ENCODE data around the gene EN1. TPM values are rescaled to one million over a fixed set of nuclear protein-coding genes. Genes with fewer than 3 reads are reported as not detected.

The EN1 gene
- total RNA-seq, 1 experiment from 2014 or later = not detected

DNA sequence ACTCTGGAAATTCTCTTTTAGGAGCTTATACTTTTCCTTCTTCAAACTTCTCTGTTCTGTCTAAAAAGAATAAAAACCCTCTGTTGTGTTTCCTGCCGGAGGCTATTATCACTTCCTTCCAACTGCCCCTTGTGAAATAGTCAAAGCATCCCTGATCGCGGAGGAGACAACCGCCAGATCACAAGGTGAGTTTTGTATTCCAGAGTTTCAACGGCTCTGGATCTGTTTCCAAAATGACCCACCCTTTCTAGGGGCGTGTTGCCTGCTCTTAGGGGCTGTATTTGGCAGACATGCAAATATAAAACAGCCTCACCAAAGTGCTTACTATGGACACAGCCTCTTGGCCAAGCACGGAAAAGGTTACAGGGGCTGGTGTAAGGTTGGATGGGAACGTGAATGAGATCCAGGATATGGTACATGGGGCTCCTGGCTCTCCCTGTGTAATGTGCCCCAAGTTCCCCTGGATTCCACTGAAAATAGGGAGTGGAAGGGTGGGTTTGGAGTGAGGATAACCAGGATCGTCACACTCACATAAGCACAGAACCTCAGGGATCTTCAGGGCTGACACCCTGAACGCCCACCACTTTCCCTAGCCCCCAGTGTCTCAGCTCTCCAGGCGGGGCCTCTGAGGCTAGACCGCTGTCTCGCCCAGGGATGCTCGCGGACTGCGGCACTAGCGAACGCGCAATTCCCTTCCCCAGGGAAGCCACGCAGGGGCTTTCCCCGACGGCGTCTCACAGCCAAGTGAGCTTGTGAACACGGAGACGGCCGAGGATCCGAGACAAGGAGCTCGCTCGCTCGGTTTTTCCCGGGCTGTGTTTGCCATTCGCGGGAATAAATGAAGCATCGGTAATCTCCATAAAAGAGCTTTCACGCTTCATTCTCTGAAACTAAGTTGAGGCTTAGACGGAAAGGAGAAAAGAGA is 14.4 kb downstream of the EN1 start:
- no peaks in the 10 kb centered on the region for H3K36me3 Mint-ChIP-seq (ENCODE audit: insufficient read depth, unreplicated experiment)
- no peak overlapping the region for H3K4me3 Mint-ChIP-seq (ENCODE audit: unreplicated experiment)
- ChIA-PET CTCF (interaction anchor here (0.8 kb wide), 1 partner anchor 461 kb away, joined by 4 read pairs; no protein-coding TSS in a partner anchor), POLR2A (no interaction called here)
- intact Hi-C loops (cut with micrococcal nuclease) = no loop called here
- H3K27me3 Mint-ChIP-seq (ENCODE audit: insufficient read depth, unreplicated experiment) = no peaks in the 10 kb centered on the region
- peaks cover 6% of the 10 kb centered on the region for H3K4me1 Mint-ChIP-seq (ENCODE audit: insufficient read depth, unreplicated experiment)
- DNase-seq (ENCODE audit: unreplicated experiment) = no peak
- TF ChIP-seq CTCF (IDR thresholded peaks at IDR 0.05; ENCODE audit: unreplicated experiment) = no peak
- BruUV-seq (replicated peaks) = no TSS peak
- no peak overlapping the region for H3K27ac Mint-ChIP-seq (ENCODE audit: low read depth, unreplicated experiment)
- no peaks in the 10 kb centered on the region for H3K9me3 Mint-ChIP-seq (ENCODE audit: unreplicated experiment)

- Mint-ChIP-seq H3K27me3 (ENCODE audit: insufficient read depth, unreplicated experiment) (no peaks in the 10 kb centered on the region), H3K36me3 (ENCODE audit: insufficient read depth, unreplicated experiment) (no peaks in the 10 kb centered on the region)
These were observed 15.2 kb downstream of the EN1 start for GRCh38 chr2:118832071-118832790.

DNA sequence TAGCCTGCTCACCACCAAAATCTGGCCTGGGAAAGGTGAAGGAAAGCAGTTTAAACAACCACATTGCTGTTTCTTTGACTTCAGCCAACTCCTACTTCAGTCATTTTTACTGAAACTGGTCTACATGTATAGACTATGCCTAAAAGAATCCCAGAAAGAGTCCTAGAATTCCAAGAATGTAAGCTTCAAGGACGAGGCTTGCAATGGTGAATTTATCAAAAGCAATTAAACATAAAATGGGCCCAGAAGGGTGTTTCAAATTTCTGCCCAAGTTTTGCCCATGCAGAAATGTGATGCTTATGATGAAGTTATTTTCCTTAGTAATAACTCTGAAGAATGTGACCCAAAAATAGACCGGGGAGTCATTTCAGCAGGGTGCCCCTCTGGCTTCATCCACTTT is 16.6 kb downstream of the EN1 start:
- DNase-seq (ENCODE audit: unreplicated experiment) = no peak
- Mint-ChIP-seq H3K36me3 (ENCODE audit: insufficient read depth, unreplicated experiment) (no peaks in the 10 kb centered on the region), H3K27ac (ENCODE audit: low read depth, unreplicated experiment) (no peak overlapping the region), H3K27me3 (ENCODE audit: insufficient read depth, unreplicated experiment) (peaks cover 9% of the 10 kb centered on the region), H3K4me3 (ENCODE audit: unreplicated experiment) (no peak overlapping the region), H3K4me1 (ENCODE audit: insufficient read depth, unreplicated experiment) (peaks cover 6% of the 10 kb centered on the region), H3K9me3 (ENCODE audit: unreplicated experiment) (no peaks in the 10 kb centered on the region)
- CTCF ChIA-PET = no interaction called here
- intact Hi-C loops (cut with micrococcal nuclease) = no loop called here
- POLR2A ChIA-PET = no interaction called here
- BruUV-seq (replicated peaks) = no TSS peak
- TF ChIP-seq CTCF (IDR thresholded peaks at IDR 0.05; ENCODE audit: unreplicated experiment) = no peak

More at GRCh38 chr2:118832071-118832790, 15.2 kb downstream of the EN1 start:
- BruUV-seq (replicated peaks) = no TSS peak
- TF ChIP-seq CTCF (IDR thresholded peaks at IDR 0.05; ENCODE audit: unreplicated experiment) = no peak
- H3K27ac Mint-ChIP-seq (ENCODE audit: low read depth, unreplicated experiment) = no peak overlapping the region
- no peaks in the 10 kb centered on the region for H3K9me3 Mint-ChIP-seq (ENCODE audit: unreplicated experiment)
- intact Hi-C loops (cut with micrococcal nuclease) = no loop called here
- ChIA-PET POLR2A (no interaction called here), CTCF (interaction anchor here (0.8 kb wide), 1 partner anchor 460 kb away, joined by 4 read pairs; no protein-coding TSS in a partner anchor)
- no peak overlapping the region for H3K4me3 Mint-ChIP-seq (ENCODE audit: unreplicated experiment)
- peak; percentile 9 for DNase-seq (ENCODE audit: unreplicated experiment)
- H3K4me1 Mint-ChIP-seq (ENCODE audit: insufficient read depth, unreplicated experiment) = peaks cover 6% of the 10 kb centered on the region

- BruUV-seq (replicated peaks) = no TSS peak
- ChIA-PET CTCF (interaction anchor here (0.6 kb wide), 1 partner anchor 475 kb away, joined by 4 read pairs; no protein-coding TSS in a partner anchor), POLR2A (no interaction called here)
- peak; percentile 33 for DNase-seq (ENCODE audit: unreplicated experiment)
- no peak for TF ChIP-seq CTCF (IDR thresholded peaks at IDR 0.05; ENCODE audit: unreplicated experiment)
- Mint-ChIP-seq H3K4me1 (ENCODE audit: insufficient read depth, unreplicated experiment) (peaks cover 6% of the 10 kb centered on the region), H3K4me3 (ENCODE audit: unreplicated experiment) (no peak overlapping the region), H3K27me3 (ENCODE audit: insufficient read depth, unreplicated experiment) (peaks cover 14% of the 10 kb centered on the region), H3K27ac (ENCODE audit: low read depth, unreplicated experiment) (no peak overlapping the region), H3K36me3 (ENCODE audit: insufficient read depth, unreplicated experiment) (no peaks in the 10 kb centered on the region), H3K9me3 (ENCODE audit: unreplicated experiment) (no peaks in the 10 kb centered on the region)
- intact Hi-C loops (cut with micrococcal nuclease) = no loop called here
These were observed 17.3 kb downstream of the EN1 start for GRCh38 chr2:118830118-118830517.

Data from MCF 10A (cell line).